GM23248 (cell line): ENCODE data around the gene HNRNPK. TPM values are rescaled to one million over a fixed set of nuclear protein-coding genes. Genes with fewer than 3 reads are reported as not detected.

Experiments used
- DNase-seq: peaks from one replicate; pipeline ENCODE4 v3.0.0-alpha.2; 2015
- H2AFZ ChIP-seq: fragments of 200-600 bp; sonication (generic); 2 replicates; pipeline ENCODE4 v1.6.1; 2016; ENCODE audit warnings: antibody characterized with exemption
- H3F3A ChIP-seq: fragments of 200-600 bp; sonication (generic); 2 replicates; pipeline ENCODE4 v1.6.1; 2016; ENCODE audit warnings: mild to moderate bottlenecking, antibody characterized with exemption, mixed run types; ENCODE audit not compliant: insufficient read depth
- H3K27ac ChIP-seq: fragments of 200-600 bp; sonication (generic); 2 replicates; pipeline ENCODE4 v1.5.1; 2016; ENCODE audit warnings: mild to moderate bottlenecking
- H3K27me3 ChIP-seq: fragments of 200-600 bp; sonication (generic); replicated peaks from 2 replicates; pipeline ENCODE4 v1.6.1; 2016; ENCODE audit warnings: mild to moderate bottlenecking; ENCODE audit not compliant: insufficient read depth
- H3K36me3 ChIP-seq: fragments of 200-600 bp; sonication (generic); 2 replicates; pipeline ENCODE4 v1.6.1; 2016; ENCODE audit warnings: low read depth, mild to moderate bottlenecking
- H3K4me1 ChIP-seq: fragments of 200-600 bp; sonication (generic); 2 replicates; pipeline ENCODE4 v1.6.1; 2016; ENCODE audit warnings: mild to moderate bottlenecking; ENCODE audit not compliant: insufficient read depth
- H3K4me2 ChIP-seq: fragments of 200-600 bp; sonication (generic); one replicate; pipeline ENCODE4 v1.6.1; 2016; ENCODE audit warnings: mild to moderate bottlenecking; ENCODE audit not compliant: unreplicated experiment
- H3K4me3 ChIP-seq: fragments of 200-600 bp; sonication (generic); 2 replicates; pipeline ENCODE4 v1.5.1; 2016; ENCODE audit warnings: mild to moderate bottlenecking
- H3K79me2 ChIP-seq: fragments of 200-600 bp; sonication (generic); 2 replicates; pipeline ENCODE4 v1.6.1; 2016; ENCODE audit warnings: mild to moderate bottlenecking; ENCODE audit not compliant: insufficient read depth
- H3K9ac ChIP-seq: fragments of 200-600 bp; sonication (generic); 2 replicates; pipeline ENCODE4 v1.6.1; 2016; ENCODE audit warnings: mild to moderate bottlenecking
- H3K9me2 ChIP-seq: fragments of 200-600 bp; sonication (generic); 2 replicates; pipeline ENCODE4 v1.6.1; 2016; ENCODE audit warnings: mixed run types, mild to moderate bottlenecking, moderate library complexity; ENCODE audit not compliant: insufficient read depth
- H3K9me3 ChIP-seq: fragments of 200-600 bp; sonication (generic); one replicate; pipeline ENCODE4 v1.6.1; 2017; ENCODE audit warnings: low read depth
- H4K20me1 ChIP-seq: fragments of 200-600 bp; sonication (generic); 2 replicates; pipeline ENCODE4 v1.6.0; 2016; ENCODE audit not compliant: insufficient read depth
- EZH2 ChIP-seq: fragments of 200-600 bp; sonication (generic); IDR thresholded peaks from 2 replicates; pipeline ENCODE4 v1.6.1; 2018; ENCODE audit warnings: antibody characterized with exemption, mild to moderate bottlenecking; ENCODE audit not compliant: insufficient read depth, poor library complexity, severe bottlenecking
- EZH2phosphoT487 ChIP-seq: fragments of 200-600 bp; sonication (generic); IDR thresholded peaks from 2 replicates; pipeline ENCODE4 v1.6.1; 2018; ENCODE audit warnings: antibody characterized with exemption, moderate library complexity, mild to moderate bottlenecking, low read depth; ENCODE audit not compliant: insufficient read depth
- WGBS, 2 experiments: methylation state at CpG; one replicate each; pipeline ENCODE4 v1.1.6; 2015 to 2017; ENCODE audit warnings: low lambda C conversion rate in 2 of 2, low coverage in 1 of 2; ENCODE audit errors: missing lambda C conversion rate in 2 of 2; 5-methylcytosine and 5-hydroxymethylcytosine counted together
- in situ Hi-C: fragments of 300-500 bp; cut with MboI; formaldehyde crosslinking; loops from 2 replicates; pipeline ENCODE4 v1.15.0; 2020
- polyA plus RNA-seq: library from polyadenylated mRNA; unstranded; fragments of >200 nt; fragmentation: Nextera tagmentation; extraction: Ambion mirVana; gene quantifications from 2 replicates; pipeline ENCODE4 v1.2.1, GENCODE V29; 2016
- total RNA-seq: library from RNA; depleted of rRNA; stranded (reverse); fragments of >200 nt; shearing (Covaris generic); gene quantifications from 2 replicates; pipeline ENCODE4 v1.2.3, GENCODE V29; 2014

HNRNPK gene
- total and polyA plus RNA-seq, 2 experiments from 2014 or later, result 370 to 500 TPM

DNA sequence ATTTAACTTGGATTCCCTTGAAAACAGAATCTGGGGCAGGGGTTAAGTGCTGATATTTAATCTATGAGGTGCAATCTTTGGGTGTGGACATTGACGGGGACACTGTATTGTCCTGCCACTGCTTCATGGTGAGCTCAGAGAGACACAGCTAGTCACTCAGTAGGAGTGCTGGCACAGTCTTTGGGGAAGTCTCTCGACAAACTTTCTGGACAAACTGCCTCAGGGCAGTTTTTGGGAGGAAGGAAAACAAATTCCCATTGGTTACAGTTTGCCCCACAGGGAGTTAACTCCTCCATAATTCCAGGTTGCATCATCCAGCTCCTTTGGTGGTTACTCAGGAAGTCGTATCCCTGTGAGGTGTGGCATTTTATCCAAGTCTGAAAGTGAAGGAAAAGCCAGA, 17.9 kb downstream of the HNRNPK start:
- Histone ChIP-seq H3K79me2 (no peaks in the 10 kb centered on the region), H3K4me3 (no peak overlapping the region), H3K9me3 (no peaks in the 10 kb centered on the region), H3K27ac (peak overlapping the region; percentile 41), H3K9me2 (no peaks in the 10 kb centered on the region), H3K27me3 (no peaks in the 10 kb centered on the region), H3K36me3 (peaks cover 14% of the 10 kb centered on the region), H2AFZ (peak overlapping the region; percentile 53), H3K4me2 (peak overlapping the region; percentile 31), H4K20me1 (no peaks in the 10 kb centered on the region), H3K4me1 (peaks cover 21% of the 10 kb centered on the region), H3K9ac (no peak overlapping the region), H3F3A (peaks cover 45% of the 10 kb centered on the region)
- 6 to 9% methylated on average over 3 of the region's 3 CpGs for WGBS, 2 experiments
- no peak for TF ChIP-seq EZH2
- TF ChIP-seq EZH2phosphoT487, result no peak
- DNase-seq, result peak; percentile 73
- in situ Hi-C loops, result no loop called here

DNA sequence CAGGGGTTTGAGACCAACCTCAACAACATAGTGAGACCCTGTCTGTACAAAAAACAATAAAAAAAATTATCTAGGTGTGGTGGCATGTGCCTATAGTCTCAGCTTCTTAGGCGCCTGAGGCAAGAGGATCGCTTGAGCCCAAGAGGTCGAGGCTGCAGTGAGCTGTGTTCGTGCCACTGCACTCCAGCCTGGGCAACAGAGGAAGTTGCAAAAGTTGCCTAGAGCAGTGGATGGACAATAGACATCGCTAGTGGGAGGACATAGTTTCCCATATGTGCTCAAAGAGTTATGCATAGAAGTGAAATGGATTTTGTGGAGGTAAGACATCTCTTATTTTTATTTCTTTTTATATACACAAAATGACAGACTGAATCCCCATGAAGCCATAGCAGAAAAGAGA, 19.0 kb downstream of the HNRNPK start:
- H3K4me2 ChIP-seq, result no peak overlapping the region
- 0 out of 2 replicates have a peak, but pooled peaks cover 1% of the 10 kb centered on the region for H3K79me2 ChIP-seq
- no peaks in the 10 kb centered on the region for H3K9me3 ChIP-seq
- H3K27me3 ChIP-seq, result no peaks in the 10 kb centered on the region
- no peak overlapping the region for H3K9ac ChIP-seq
- H4K20me1 ChIP-seq, result no peaks in the 10 kb centered on the region
- TF ChIP-seq EZH2phosphoT487, result no peak
- TF ChIP-seq EZH2, result no peak
- in situ Hi-C loops, result no loop called here
- DNase-seq, result no peak
- H2AFZ ChIP-seq, result no peak overlapping the region
- H3K27ac ChIP-seq, result no peak overlapping the region
- H3K36me3 ChIP-seq, result peaks cover 2% of the 10 kb centered on the region; the same call in 1 of the 2 replicates
- H3K4me1 ChIP-seq, result peaks cover 23% of the 10 kb centered on the region
- no peaks in the 10 kb centered on the region for H3K9me2 ChIP-seq
- no peak overlapping the region for H3K4me3 ChIP-seq
- 93 to 95% methylated on average over 5 of the region's 5 CpGs for WGBS, 2 experiments
- H3F3A ChIP-seq, result peaks cover 37% of the 10 kb centered on the region

DNA sequence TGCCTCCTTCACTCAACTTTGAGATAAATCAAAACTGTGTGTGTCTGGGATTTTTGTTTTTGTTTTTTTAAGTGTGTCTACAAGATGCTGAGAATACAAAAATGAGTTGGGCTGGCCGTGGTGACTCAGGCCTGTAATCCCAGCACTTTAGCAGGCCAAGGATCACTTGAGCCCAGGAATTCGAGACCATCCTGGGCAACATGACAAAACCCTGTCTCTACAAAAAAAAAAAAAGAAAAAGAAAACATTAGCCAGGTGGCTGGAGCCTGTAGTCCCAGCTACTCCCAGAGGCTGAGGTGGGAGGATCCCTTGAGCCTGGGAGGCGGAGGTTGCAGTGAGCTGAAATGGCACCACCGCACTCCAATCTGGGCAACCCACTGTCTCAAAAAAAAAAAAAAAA, 21.0 kb downstream of the HNRNPK start:
- WGBS, 2 experiments, result 33 to 52% methylated on average over 4 of the region's 4 CpGs
- Histone ChIP-seq H3K9me3 (no peaks in the 10 kb centered on the region), H3K9ac (no peak overlapping the region), H3K4me1 (peaks cover 23% of the 10 kb centered on the region), H3K9me2 (no peaks in the 10 kb centered on the region), H4K20me1 (no peaks in the 10 kb centered on the region), H3K79me2 (peaks cover 16% of the 10 kb centered on the region), H3K4me2 (no peak overlapping the region), H3K36me3 (no peaks in the 10 kb centered on the region), H3K27ac (peak overlapping the region; percentile 18), H3K27me3 (no peaks in the 10 kb centered on the region), H3K4me3 (no peak overlapping the region), H2AFZ (no peak overlapping the region), H3F3A (peaks cover 20% of the 10 kb centered on the region)
- in situ Hi-C loops, result no loop called here
- TF ChIP-seq EZH2phosphoT487 (no peak), EZH2 (no peak)
- peak; percentile 73 for DNase-seq

DNA sequence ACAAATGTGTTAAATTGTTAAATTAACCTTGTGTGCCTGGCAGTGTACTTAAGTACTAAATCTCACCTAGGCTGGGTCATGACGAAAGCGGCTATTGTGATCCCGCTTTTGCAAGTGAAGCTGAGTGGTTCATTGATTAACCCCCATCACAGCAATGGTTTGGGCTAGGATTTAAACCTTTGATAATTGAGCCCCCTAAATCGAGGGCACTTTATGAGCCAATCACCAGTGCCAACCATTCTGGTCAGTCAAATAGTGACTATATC, 22.8 kb downstream of the HNRNPK start:
- WGBS, 2 experiments, result 5 to 15% methylated on average over 4 of the region's 4 CpGs
- no peaks in the 10 kb centered on the region for H4K20me1 ChIP-seq
- peak overlapping the region; percentile 92 for H3K4me2 ChIP-seq
- H3K9ac ChIP-seq, result peak overlapping the region; percentile 87
- TF ChIP-seq EZH2, result no peak
- no peak for TF ChIP-seq EZH2phosphoT487
- H3K9me3 ChIP-seq, result no peaks in the 10 kb centered on the region
- H3K9me2 ChIP-seq, result no peaks in the 10 kb centered on the region
- H3K79me2 ChIP-seq, result peaks cover 22% of the 10 kb centered on the region
- peak overlapping the region; percentile 62 for H3K27ac ChIP-seq
- H3F3A ChIP-seq, result peaks cover 20% of the 10 kb centered on the region
- peaks cover 1% of the 10 kb centered on the region; the same call in 1 of the 2 replicates for H3K36me3 ChIP-seq
- in situ Hi-C loops, result no loop called here
- H2AFZ ChIP-seq, result peak overlapping the region; percentile 97
- H3K4me1 ChIP-seq, result peaks cover 18% of the 10 kb centered on the region
- no peak for DNase-seq
- H3K27me3 ChIP-seq, result no peaks in the 10 kb centered on the region
- H3K4me3 ChIP-seq, result peak overlapping the region; percentile 76

DNA sequence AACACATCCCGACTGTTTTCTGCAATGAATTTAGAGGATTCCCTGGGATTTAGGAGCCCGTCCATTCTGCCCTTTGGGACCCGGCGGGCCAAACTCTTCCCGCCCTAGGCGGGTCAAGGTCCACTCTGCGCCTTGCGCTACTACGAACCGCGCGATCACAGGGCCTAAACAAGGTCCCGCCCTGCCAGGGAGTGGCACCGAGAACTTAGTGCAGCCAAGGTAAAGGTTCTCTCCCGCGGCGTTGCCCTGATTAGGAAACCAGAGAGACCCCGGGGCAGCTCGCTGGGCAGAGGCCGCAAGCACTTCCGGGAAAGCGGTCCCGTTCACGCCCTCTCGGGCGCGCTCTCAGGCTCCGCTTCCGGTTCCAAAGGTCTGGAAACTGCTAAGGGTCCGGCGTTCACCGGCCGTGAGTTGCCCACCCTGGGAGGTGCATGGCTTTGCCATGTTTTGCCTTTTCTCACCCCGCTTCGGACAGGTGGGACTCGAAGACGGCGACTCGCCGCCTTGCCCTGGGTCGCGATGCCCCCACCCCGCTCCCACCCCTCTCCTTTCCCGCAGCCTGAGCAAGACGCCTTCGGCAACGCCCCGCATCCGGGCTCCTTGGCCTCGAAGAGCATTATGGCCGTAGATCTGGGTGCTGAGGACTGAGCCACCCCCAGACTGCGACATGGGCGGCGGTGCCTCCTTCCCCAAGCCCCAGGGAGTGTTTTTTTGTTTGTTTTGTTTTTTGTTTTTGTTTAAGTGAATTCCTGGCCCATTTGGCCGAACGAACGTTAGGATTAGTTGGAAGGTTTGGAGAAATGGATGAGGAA, 23.4 kb downstream of the HNRNPK start:
- Histone ChIP-seq H3K79me2 (peaks cover 22% of the 10 kb centered on the region), H2AFZ (peak overlapping the region; percentile 97), H3K36me3 (peaks cover 7% of the 10 kb centered on the region), H3K27me3 (no peaks in the 10 kb centered on the region), H3K4me1 (peaks cover 14% of the 10 kb centered on the region), H3K27ac (peak overlapping the region; percentile 62), H3K4me2 (peak overlapping the region; percentile 92), H3F3A (peaks cover 20% of the 10 kb centered on the region), H3K4me3 (peak overlapping the region; percentile 76), H3K9me2 (no peaks in the 10 kb centered on the region), H4K20me1 (no peaks in the 10 kb centered on the region), H3K9me3 (no peaks in the 10 kb centered on the region), H3K9ac (peak overlapping the region; percentile 87)
- in situ Hi-C loops, result no loop called here
- peak; percentile 88 for DNase-seq
- TF ChIP-seq EZH2phosphoT487, result no peak
- no peak for TF ChIP-seq EZH2
- WGBS, 2 experiments, result 2 to 3% methylated on average over 47 to 54 of the region's 57 CpGs
